Caco-2 (cell line): ENCODE results near the gene PMPCA. TPM values are rescaled to one million over a fixed set of nuclear protein-coding genes. Genes with fewer than 3 reads are reported as not detected.

Source experiments
- BruUV-seq: library from RNA; stranded (reverse); fragments of 400-500 nt; replicated peaks from 2 replicates; lab custom pipeline; 2021; lab: Mats Ljungman, UMichigan
- CTCF ChIA-PET: fragments of 300-600 bp; sonication (Branson Sonifier 250); formaldehyde crosslinking; loops from one replicate; lab custom pipeline; 2022; ENCODE audit warnings: antibody characterized with exemption; lab: Charles Lee
- POLR2A ChIA-PET: fragments of 300-600 bp; sonication (Branson Sonifier 250); formaldehyde crosslinking; loops from one replicate; lab custom pipeline; 2022; ENCODE audit warnings: antibody characterized with exemption; lab: Charles Lee
- DNase-seq, 2 experiments: peaks; one replicate each; pipeline versions ENCODE4 v3.0.0 to v3.0.0-alpha.2; 2020 to 2022
- H3K27me3 ChIP-seq: replicated peaks from 2 replicates; pipeline ENCODE4 v1.6.0; 2011; ENCODE audit warnings: low read length; ENCODE audit not compliant: control insufficient read depth, insufficient read depth
- H3K36me3 ChIP-seq: 2 replicates; pipeline ENCODE4 v1.5.1; 2011; ENCODE audit warnings: low read length; ENCODE audit not compliant: control insufficient read depth, insufficient read depth
- H3K4me1 ChIP-seq: fragments of 250-450 bp; sonication (Bioruptor Pico); 2 replicates; pipeline ENCODE4 v1.5.1; 2020; ENCODE audit warnings: mild to moderate bottlenecking
- H3K4me3 ChIP-seq: 2 replicates; pipeline ENCODE4 v1.5.1; 2011; ENCODE audit warnings: low read depth, mild to moderate bottlenecking, control low read depth, low read length
- H3K9me3 ChIP-seq: fragments of 250-450 bp; sonication (Bioruptor Pico); 2 replicates; pipeline ENCODE4 v1.5.1; 2020; ENCODE audit warnings: mild to moderate bottlenecking, moderate library complexity
- H3K27ac Mint-ChIP-seq: one replicate; pipeline ENCODE4 v1.8.0; 2022; ENCODE audit warnings: mixed read lengths; ENCODE audit not compliant: unreplicated experiment
- H3K27me3 Mint-ChIP-seq: one replicate; pipeline ENCODE4 v1.8.0; 2022; ENCODE audit warnings: mixed read lengths; ENCODE audit not compliant: insufficient read depth, unreplicated experiment
- H3K36me3 Mint-ChIP-seq: one replicate; pipeline ENCODE4 v1.8.0; 2022; ENCODE audit warnings: mild to moderate bottlenecking, mixed read lengths; ENCODE audit not compliant: insufficient read depth, unreplicated experiment
- H3K4me1 Mint-ChIP-seq: one replicate; pipeline ENCODE4 v1.8.0; 2022; ENCODE audit warnings: low read depth, mixed read lengths; ENCODE audit not compliant: unreplicated experiment
- H3K4me3 Mint-ChIP-seq: one replicate; pipeline ENCODE4 v1.8.0; 2022; ENCODE audit warnings: mild to moderate bottlenecking, moderate library complexity, mixed read lengths; ENCODE audit not compliant: unreplicated experiment
- H3K9me3 Mint-ChIP-seq: one replicate; pipeline ENCODE4 v1.8.0; 2022; ENCODE audit warnings: mixed read lengths; ENCODE audit not compliant: unreplicated experiment
- CTCF ChIP-seq, 2 experiments: fragments of 200-600 bp in 1 of 2; IDR thresholded peaks; 1 replicate in 1 of 2; 2 replicates in 1 of 2; pipeline versions ENCODE4 v1.5.1 to v1.8.0; 2011 to 2022; ENCODE audit warnings: antibody characterized with exemption in 1 of 2, control low read depth in 1 of 2, inconsistent platforms in 1 of 2, low read depth in 1 of 2, low read length in 1 of 2, mild to moderate bottlenecking in 1 of 2, moderate library complexity in 1 of 2; ENCODE audit not compliant: insufficient read depth in 1 of 2, severe bottlenecking in 1 of 2, unreplicated experiment in 1 of 2
- intact Hi-C: fragments of 100-400 bp; cut with micrococcal nuclease; formaldehyde crosslinking; loops from one replicate; pipeline ENCODE4 v1.10.0; 2022; ENCODE audit not compliant: unreplicated experiment
- total RNA-seq: library from RNA; stranded (reverse); gene quantifications from 2 replicates; pipeline ENCODE4 v1.2.3, GENCODE V29; 2022

The PMPCA gene
- total RNA-seq, 1 experiment from 2014 or later, result 91.5 TPM

- H3K27ac Mint-ChIP-seq, result no peak overlapping the region
- H3K4me3 Mint-ChIP-seq, result no peak overlapping the region
- ChIA-PET CTCF (interaction anchor here (0.5 to 1.6 kb wide), 2 partner anchors 30 to 237 kb away, joined by 3 read pairs; no protein-coding TSS in a partner anchor), POLR2A (interaction anchor here (0.5 kb wide), 1 partner anchor 36 kb away, joined by 3 read pairs; no protein-coding TSS in a partner anchor)
- DNase-seq, result no peak
- intact Hi-C loops, result no loop called here
- Histone ChIP-seq H3K36me3 (peaks cover 1% of the 10 kb centered on the region), H3K4me3 (no peak overlapping the region), H3K9me3 (no peaks in the 10 kb centered on the region), H3K4me1 (no peaks in the 10 kb centered on the region), H3K27me3 (no peaks in the 10 kb centered on the region)
- no peaks in the 10 kb centered on the region for H3K27me3 Mint-ChIP-seq
- H3K4me1 Mint-ChIP-seq, result no peaks in the 10 kb centered on the region
- H3K9me3 Mint-ChIP-seq, result no peaks in the 10 kb centered on the region
- H3K36me3 Mint-ChIP-seq, result peaks cover 76% of the 10 kb centered on the region
- BruUV-seq, result no TSS peak
- no peak for TF ChIP-seq CTCF (IDR thresholded peaks at IDR 0.05; ENCODE audit: insufficient read depth in 1 of 2, low read depth in 1 of 2, low read length in 1 of 2, severe bottlenecking in 1 of 2, unreplicated experiment in 1 of 2)
These were observed 17.7 kb upstream of the PMPCA start for GRCh38 chr9:136392538-136393449.

- H3K4me1 Mint-ChIP-seq, result peaks cover 3% of the 10 kb centered on the region
- Histone ChIP-seq H3K4me1 (no peaks in the 10 kb centered on the region), H3K36me3 (peaks cover 1% of the 10 kb centered on the region), H3K27me3 (no peaks in the 10 kb centered on the region), H3K9me3 (no peaks in the 10 kb centered on the region), H3K4me3 (no peak overlapping the region)
- no peak for TF ChIP-seq CTCF (IDR thresholded peaks at IDR 0.05; ENCODE audit: insufficient read depth in 1 of 2, low read depth in 1 of 2, low read length in 1 of 2, severe bottlenecking in 1 of 2, unreplicated experiment in 1 of 2)
- no peak for DNase-seq
- H3K36me3 Mint-ChIP-seq, result peaks cover 75% of the 10 kb centered on the region
- intact Hi-C loops, result no loop called here
- no TSS peak for BruUV-seq
- CTCF ChIA-PET, result interaction anchor here (0.5 to 1.6 kb wide), 2 partner anchors 31 to 236 kb away, joined by 3 read pairs; no protein-coding TSS in a partner anchor
- H3K9me3 Mint-ChIP-seq, result no peaks in the 10 kb centered on the region
- H3K27ac Mint-ChIP-seq, result no peak overlapping the region
- POLR2A ChIA-PET, result no interaction called here
- no peaks in the 10 kb centered on the region for H3K27me3 Mint-ChIP-seq
- H3K4me3 Mint-ChIP-seq, result no peak overlapping the region
These were observed 16.9 kb upstream of the PMPCA start for GRCh38 chr9:136393531-136393930.

- H3K4me3 ChIP-seq, result no peak overlapping the region
- no peaks in the 10 kb centered on the region for H3K9me3 ChIP-seq
- no peaks in the 10 kb centered on the region for H3K4me1 ChIP-seq
- BruUV-seq, result no TSS peak
- intact Hi-C loops, result loop anchor here (5.0 kb wide), 1 partner anchor 32 kb away; the partner anchor contains the start of gene DNLZ
- Mint-ChIP-seq H3K36me3 (peaks cover 74% of the 10 kb centered on the region), H3K9me3 (no peaks in the 10 kb centered on the region), H3K4me1 (peaks cover 12% of the 10 kb centered on the region), H3K4me3 (no peak overlapping the region), H3K27me3 (no peaks in the 10 kb centered on the region), H3K27ac (no peak overlapping the region)
- ChIA-PET CTCF (no interaction called here), POLR2A (no interaction called here)
- H3K36me3 ChIP-seq, result peaks cover 1% of the 10 kb centered on the region
- no peaks in the 10 kb centered on the region for H3K27me3 ChIP-seq
- TF ChIP-seq CTCF (IDR thresholded peaks at IDR 0.05; ENCODE audit: insufficient read depth in 1 of 2, low read depth in 1 of 2, low read length in 1 of 2, severe bottlenecking in 1 of 2, unreplicated experiment in 1 of 2), result no peak
- DNase-seq, result no peak
These were observed 16.0 kb upstream of the PMPCA start for GRCh38 chr9:136394312-136395019.
